ENCODE measurements around the gene WDR70.
"Not testable (repeated sequence)": the region's sequence is repeated elsewhere in the genome, so short reads cannot be mapped to it uniquely, and the experiment has no call there.

Gene WDR70

GRCh38 chr5:37454402-37455055, 75.4 kb downstream of the WDR70 start:
- not testable (repeated sequence) for DNase-seq

- DNase-seq, result not testable (repeated sequence)
These were observed 84.3 kb downstream of the WDR70 start for GRCh38 chr5:37463191-37464051.

GRCh38 chr5:37464581-37464980, 85.5 kb downstream of the WDR70 start:
- not testable (repeated sequence) for DNase-seq

GRCh38 chr5:37469383-37469782, 90.3 kb downstream of the WDR70 start:
- not testable (repeated sequence) for DNase-seq

- DNase-seq, result no peak
These were observed 92.6 kb downstream of the WDR70 start for GRCh38 chr5:37471666-37472197.

- DNase-seq, result no peak
These were observed 98.3 kb downstream of the WDR70 start for GRCh38 chr5:37477426-37477825.

- DNase-seq, result no peak
These were observed 99.2 kb downstream of the WDR70 start for GRCh38 chr5:37478121-37478894.

- not testable (repeated sequence) for DNase-seq
These were observed 102.3 kb downstream of the WDR70 start for GRCh38 chr5:37481395-37481794.

GRCh38 chr5:37490120-37490810, 111.1 kb downstream of the WDR70 start:
- no peak for DNase-seq

- no peak for DNase-seq
These were observed 111.8 kb downstream of the WDR70 start for GRCh38 chr5:37490931-37491330.

GRCh38 chr5:37492778-37493555, 113.8 kb downstream of the WDR70 start:
- no peak for DNase-seq

GRCh38 chr5:37494756-37495155, 115.6 kb downstream of the WDR70 start:
- DNase-seq, result no peak

- no peak for DNase-seq
These were observed 116.1 kb downstream of the WDR70 start for GRCh38 chr5:37495210-37495609.

GRCh38 chr5:37495668-37496347, 116.7 kb downstream of the WDR70 start:
- no peak for DNase-seq

- no peak for DNase-seq
These were observed 117.9 kb downstream of the WDR70 start for GRCh38 chr5:37496902-37497445.

- DNase-seq, result no peak
These were observed 122.0 kb downstream of the WDR70 start for GRCh38 chr5:37501152-37501551.

- DNase-seq, result no peak
These were observed 127.1 kb downstream of the WDR70 start for GRCh38 chr5:37506241-37506640.

- DNase-seq, result no peak
These were observed 127.6 kb downstream of the WDR70 start for GRCh38 chr5:37506722-37507121.

- DNase-seq, result no peak
These were observed 132.5 kb downstream of the WDR70 start for GRCh38 chr5:37511646-37512045.

- no peak for DNase-seq
These were observed 135.8 kb downstream of the WDR70 start for GRCh38 chr5:37514946-37515345.

GRCh38 chr5:37517686-37518085, 138.6 kb downstream of the WDR70 start:
- no peak for DNase-seq

All from CD4-positive, alpha-beta T cell treated with Interleukin-4 for 1 hour (primary cell).